SU-DHL-6 (cell line): ENCODE measurements around the gene CDK11A.
"Not testable (repeated sequence)": the region's sequence is repeated elsewhere in the genome, so short reads cannot be mapped to it uniquely, and the experiment has no call there.

Experiments used
- H2AFZ ChIP-seq: fragments of 200-600 bp; sonication (generic); 2 replicates; pipeline ENCODE4 v1.6.1; 2014; ENCODE audit warnings: low read depth, mild to moderate bottlenecking, moderate library complexity, mixed read lengths, antibody characterized with exemption, low read length; ENCODE audit not compliant: severe bottlenecking
- H3F3A ChIP-seq: fragments of 200-600 bp; shearing (Covaris generic); 2 replicates; pipeline ENCODE4 v1.6.0; 2016; ENCODE audit warnings: antibody characterized with exemption, mild to moderate bottlenecking; ENCODE audit not compliant: insufficient read depth
- H3K27ac ChIP-seq: fragments of 200-600 bp; sonication (generic); 2 replicates; pipeline ENCODE4 v1.5.1; 2016; ENCODE audit warnings: low read depth, mild to moderate bottlenecking, low read length, moderate library complexity, mixed read lengths
- H3K27me3 ChIP-seq: fragments of 200-600 bp; sonication (generic), shearing (Covaris generic); 2 replicates; pipeline ENCODE4 v1.6.0; 2014; ENCODE audit warnings: mild to moderate bottlenecking, low read length
- H3K36me3 ChIP-seq: fragments of 200-600 bp; sonication (generic); 2 replicates; pipeline ENCODE4 v1.6.1; 2014; ENCODE audit warnings: mild to moderate bottlenecking, low read length, mixed read lengths
- H3K4me2 ChIP-seq: fragments of 300-600, 200-600 bp; shearing (Covaris generic), sonication (generic); 2 replicates; pipeline ENCODE4 v1.6.0; 2014; ENCODE audit warnings: low read length, low read depth, mild to moderate bottlenecking; ENCODE audit not compliant: poor library complexity, severe bottlenecking
- H3K4me3 ChIP-seq: fragments of 200-600 bp; sonication (generic); 2 replicates; pipeline ENCODE4 v1.5.1; 2014; ENCODE audit warnings: antibody characterized with exemption, low read length, mild to moderate bottlenecking, mixed read lengths; ENCODE audit not compliant: insufficient read depth, poor library complexity, severe bottlenecking
- H3K79me2 ChIP-seq: fragments of 200-600 bp; sonication (generic); 2 replicates; pipeline ENCODE4 v1.6.1; 2014; ENCODE audit warnings: mild to moderate bottlenecking, low read length, moderate library complexity; ENCODE audit not compliant: insufficient read depth
- H3K9ac ChIP-seq: fragments of 200-600 bp; sonication (generic); 2 replicates; pipeline ENCODE4 v1.7.0; 2014; ENCODE audit warnings: mild to moderate bottlenecking, low read length
- H3K9me2 ChIP-seq: fragments of 200-600 bp; sonication (generic); replicated peaks from 2 replicates; pipeline ENCODE4 v1.6.1; 2014; ENCODE audit warnings: low read length; ENCODE audit not compliant: insufficient read depth
- H3K9me3 ChIP-seq: fragments of 200-600 bp; sonication (generic); 2 replicates; pipeline ENCODE4 v1.6.1; 2014; ENCODE audit warnings: low read length, mixed read lengths; ENCODE audit not compliant: insufficient read depth
- H4K20me1 ChIP-seq: fragments of 200-600 bp; sonication (generic); 2 replicates; pipeline ENCODE4 v1.6.1; 2014; ENCODE audit warnings: low read depth, mild to moderate bottlenecking, antibody characterized with exemption, low read length, moderate library complexity, mixed read lengths

The CDK11A gene

DNA sequence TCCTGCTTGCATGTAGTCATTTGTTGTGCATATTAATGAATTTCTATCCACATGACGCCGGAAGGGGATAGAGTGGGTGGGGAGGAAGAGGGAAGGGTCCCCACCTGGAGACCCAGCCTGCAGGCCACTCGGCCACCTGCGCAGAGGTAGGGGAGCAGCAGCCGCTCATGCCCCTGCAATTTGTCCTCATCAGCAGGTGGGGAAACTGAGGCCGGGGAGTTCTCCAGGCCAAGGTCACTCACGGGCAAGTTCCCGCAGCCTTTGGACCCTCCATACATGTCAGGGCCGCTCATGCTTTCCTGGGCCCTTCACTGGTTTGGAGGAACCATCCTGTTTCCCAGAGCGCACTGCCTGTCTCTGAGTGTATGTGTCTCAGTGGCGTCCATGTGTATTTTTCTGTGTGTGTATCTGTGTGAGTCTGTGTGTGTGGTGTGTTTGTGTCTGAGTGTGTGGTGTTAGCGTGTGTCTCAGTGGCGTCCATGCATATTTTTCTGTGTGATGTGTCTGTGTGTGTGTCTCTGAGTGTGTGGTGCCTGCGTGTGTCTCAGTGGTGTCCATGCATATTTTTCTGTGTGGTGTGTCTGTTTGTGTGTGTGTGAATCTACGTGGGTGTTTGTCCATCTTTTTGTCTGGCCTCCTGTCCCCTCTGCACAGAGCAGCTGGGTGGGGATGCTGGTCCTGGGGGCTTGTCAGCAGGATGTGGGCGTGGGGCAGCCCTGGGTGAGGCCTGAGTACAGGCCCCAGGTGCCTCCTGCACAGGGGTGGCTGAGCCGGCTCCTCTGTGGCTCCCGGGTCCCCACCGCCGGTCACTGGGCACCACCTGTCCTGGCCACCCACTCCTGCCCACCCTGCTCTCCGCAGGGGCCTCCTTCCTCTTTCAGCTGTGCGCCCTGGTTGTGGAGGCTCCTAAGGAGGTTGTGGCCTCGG is 27.5 kb downstream of the CDK11A start:
- H3K9ac ChIP-seq, H3K9me2 ChIP-seq, H3K9me3 ChIP-seq, H3F3A ChIP-seq, H3K79me2 ChIP-seq, H3K27ac ChIP-seq, H3K27me3 ChIP-seq, H2AFZ ChIP-seq, H3K4me2 ChIP-seq, H3K4me3 ChIP-seq, H4K20me1 ChIP-seq, H3K36me3 ChIP-seq: not testable (repeated sequence)

DNA sequence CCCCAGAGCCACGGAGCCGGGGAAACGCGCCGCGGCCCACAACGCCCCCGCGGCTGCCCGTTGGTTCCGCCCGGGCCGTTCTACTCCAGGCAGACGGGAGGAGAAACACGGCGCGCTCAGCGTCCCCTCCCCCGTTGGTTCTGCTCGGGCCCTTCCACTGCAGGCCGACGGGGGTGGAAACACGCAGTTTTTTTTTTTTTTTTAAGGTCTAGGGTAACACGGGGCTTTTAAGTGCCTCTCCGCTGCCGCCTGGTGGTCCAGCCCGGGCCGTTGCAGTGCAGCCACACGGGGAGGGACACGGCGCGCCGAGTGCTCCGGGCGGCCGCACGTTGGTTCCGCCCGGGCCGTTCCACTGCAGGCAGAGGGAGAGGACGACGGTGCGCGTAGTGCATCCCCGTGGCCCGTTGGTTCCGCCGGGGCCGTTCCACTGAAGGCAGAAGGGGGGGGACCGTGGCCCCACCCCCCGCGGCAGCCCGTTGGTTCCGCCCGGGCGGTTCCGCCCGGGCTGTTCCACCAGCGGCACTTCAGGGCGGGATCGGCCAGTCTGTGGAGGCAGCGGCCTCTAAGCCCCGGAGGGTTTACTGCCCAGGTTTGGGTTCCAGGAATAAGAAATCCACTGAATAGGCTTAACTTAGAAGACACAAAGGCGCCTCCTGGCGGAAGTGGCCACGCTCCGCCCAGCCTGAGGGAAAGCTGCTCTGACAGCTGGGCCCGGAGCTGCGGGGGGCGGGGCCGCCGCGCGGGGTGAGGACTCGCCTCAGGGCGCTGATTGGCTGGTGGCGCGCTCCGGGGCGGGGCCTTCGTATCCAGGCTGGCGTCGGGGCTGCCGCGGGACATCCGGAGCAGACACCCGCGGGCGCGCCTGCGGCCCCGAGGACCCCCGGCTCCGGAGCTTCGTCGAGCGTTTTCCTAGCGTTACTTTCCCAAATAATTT is 31.2 kb downstream of the CDK11A start, which contains the start of gene SLC35E2B:
Gene SLC35E2B (minus strand): TSS at position 82 of the 934 bp plus-strand sequence. CDS start 16,096 bp downstream, outside the sequence.
- not testable (repeated sequence) for H3K27me3 ChIP-seq, H3K79me2 ChIP-seq, H3K9me2 ChIP-seq, H2AFZ ChIP-seq, H3K36me3 ChIP-seq, H3F3A ChIP-seq, H3K9me3 ChIP-seq, H4K20me1 ChIP-seq
- H3K4me3 ChIP-seq: peak within 1 kb of the TSS; percentile 34
- H3K9ac ChIP-seq: peak within 1 kb of the TSS; percentile 50
- peak within 1 kb of the TSS; percentile 7 for H3K4me2 ChIP-seq
- peak within 1 kb of the TSS; percentile 74 for H3K27ac ChIP-seq

DNA sequence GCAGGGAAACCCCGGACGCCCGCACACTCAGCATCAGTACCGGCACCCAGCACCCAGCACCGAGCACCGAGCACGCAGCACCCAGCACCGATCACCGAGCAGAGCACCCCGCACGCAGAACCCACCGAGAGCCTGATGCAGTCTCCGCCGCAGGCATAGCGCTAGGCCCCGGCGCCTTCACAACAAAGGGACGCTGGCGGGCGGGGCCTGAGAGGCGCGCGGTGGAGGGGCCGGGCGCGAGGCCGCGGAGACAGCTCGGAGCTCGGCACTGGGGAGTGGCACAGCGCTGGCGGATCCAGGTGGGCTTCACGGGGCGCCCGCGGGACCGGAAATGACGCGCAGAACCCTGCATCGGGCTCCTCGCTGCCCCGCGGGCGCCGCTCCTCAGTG is 31.8 kb downstream of the CDK11A start:
- peak overlapping the region; percentile 74 for H3K27ac ChIP-seq
- H3K4me2 ChIP-seq, H3K27me3 ChIP-seq, H2AFZ ChIP-seq, H3K9me3 ChIP-seq, H3K36me3 ChIP-seq, H3K9me2 ChIP-seq, H3K79me2 ChIP-seq, H4K20me1 ChIP-seq, H3F3A ChIP-seq: not testable (repeated sequence)
- peak overlapping the region; percentile 50 for H3K9ac ChIP-seq
- peak overlapping the region; percentile 34 for H3K4me3 ChIP-seq

DNA sequence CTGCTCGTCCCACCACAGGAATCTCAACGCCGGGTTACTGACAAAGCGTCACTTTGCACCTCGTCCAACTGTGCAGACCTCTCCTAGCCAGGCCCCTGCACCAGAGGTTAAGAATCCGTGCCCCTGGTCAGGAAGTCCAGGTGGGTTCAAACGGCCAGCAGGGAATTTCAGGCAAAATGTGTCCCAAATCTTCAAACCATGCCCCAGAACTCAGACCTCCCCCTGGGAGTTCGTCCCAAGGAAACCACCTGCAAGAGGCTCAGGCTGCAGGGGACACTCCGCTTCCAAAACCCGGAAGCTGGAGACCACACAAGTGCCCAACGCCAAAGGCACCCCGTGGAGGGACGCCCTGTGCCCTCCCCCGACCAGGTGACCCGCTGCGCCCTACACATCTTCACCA is 32.7 kb downstream of the CDK11A start:
- not testable (repeated sequence) for H3K4me3 ChIP-seq, H3K9ac ChIP-seq

DNA sequence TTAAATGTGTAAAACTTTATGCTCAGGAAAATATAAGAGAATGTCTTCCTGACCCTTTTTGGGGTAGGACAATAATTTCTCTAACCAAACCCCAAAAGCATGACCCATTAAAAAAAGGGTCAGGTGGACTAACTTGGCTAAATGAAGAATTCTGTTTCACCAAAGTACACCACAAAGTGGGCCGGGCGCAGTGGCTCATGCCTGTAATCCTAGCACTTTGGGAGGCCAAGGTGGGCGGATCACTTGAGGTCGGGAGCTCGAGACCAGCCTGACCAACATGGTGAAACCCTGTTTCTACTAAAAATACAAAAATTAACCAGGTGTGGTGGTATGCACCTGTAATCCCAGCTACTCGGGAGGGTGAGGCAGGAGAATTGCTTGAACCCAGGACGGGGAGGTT is 34.6 kb downstream of the CDK11A start:
- not testable (repeated sequence) for H3K36me3 ChIP-seq, H3K4me3 ChIP-seq, H3K9me3 ChIP-seq, H3K79me2 ChIP-seq, H3K4me2 ChIP-seq, H3K27me3 ChIP-seq, H3F3A ChIP-seq, H3K9ac ChIP-seq, H2AFZ ChIP-seq, H3K27ac ChIP-seq, H4K20me1 ChIP-seq, H3K9me2 ChIP-seq

More for the DNA sequence above, 32.7 kb downstream of the CDK11A start:
- H3K79me2 ChIP-seq, H3K9me2 ChIP-seq, H2AFZ ChIP-seq, H3F3A ChIP-seq, H3K27me3 ChIP-seq, H3K4me2 ChIP-seq, H3K9me3 ChIP-seq, H3K36me3 ChIP-seq, H3K27ac ChIP-seq, H4K20me1 ChIP-seq: not testable (repeated sequence)
